ENCODE data around the gene SYT3.

The SYT3 gene

GRCh38 chr19:50654882-50655281, 15.2 kb upstream of the SYT3 start:
- TF ChIP-seq, protein P1, sequence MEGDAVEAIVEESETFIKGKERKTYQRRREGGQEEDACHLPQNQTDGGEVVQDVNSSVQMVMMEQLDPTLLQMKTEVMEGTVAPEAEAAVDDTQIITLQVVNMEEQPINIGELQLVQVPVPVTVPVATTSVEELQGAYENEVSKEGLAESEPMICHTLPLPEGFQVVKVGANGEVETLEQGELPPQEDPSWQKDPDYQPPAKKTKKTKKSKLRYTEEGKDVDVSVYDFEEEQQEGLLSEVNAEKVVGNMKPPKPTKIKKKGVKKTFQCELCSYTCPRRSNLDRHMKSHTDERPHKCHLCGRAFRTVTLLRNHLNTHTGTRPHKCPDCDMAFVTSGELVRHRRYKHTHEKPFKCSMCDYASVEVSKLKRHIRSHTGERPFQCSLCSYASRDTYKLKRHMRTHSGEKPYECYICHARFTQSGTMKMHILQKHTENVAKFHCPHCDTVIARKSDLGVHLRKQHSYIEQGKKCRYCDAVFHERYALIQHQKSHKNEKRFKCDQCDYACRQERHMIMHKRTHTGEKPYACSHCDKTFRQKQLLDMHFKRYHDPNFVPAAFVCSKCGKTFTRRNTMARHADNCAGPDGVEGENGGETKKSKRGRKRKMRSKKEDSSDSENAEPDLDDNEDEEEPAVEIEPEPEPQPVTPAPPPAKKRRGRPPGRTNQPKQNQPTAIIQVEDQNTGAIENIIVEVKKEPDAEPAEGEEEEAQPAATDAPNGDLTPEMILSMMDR (IDR thresholded peaks at IDR 0.05; ENCODE audit: borderline replicate concordance, insufficient read depth, low read depth, low read length) = no peak
- no peak overlapping the region for H3K4me3 ChIP-seq (ENCODE audit: low read depth, low read length)

DNA sequence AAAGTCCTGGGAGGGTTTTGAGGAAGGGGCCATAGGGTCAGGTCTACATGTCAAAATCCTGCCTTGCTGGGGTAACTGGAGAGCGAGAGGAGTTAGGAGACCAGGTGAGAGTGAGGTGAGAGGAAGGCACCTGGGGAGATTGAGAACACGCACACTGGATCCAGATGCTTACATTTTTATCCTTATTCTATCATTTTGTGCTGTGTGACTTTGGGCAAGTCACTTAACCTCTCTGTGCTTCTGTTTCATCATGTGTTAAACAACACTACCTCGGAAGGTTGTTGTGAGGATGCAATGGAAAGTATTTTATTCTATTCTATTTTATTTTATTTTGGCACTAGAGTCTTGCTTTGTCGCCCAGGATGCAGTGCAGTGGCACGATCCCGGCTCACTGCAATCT, 13.0 kb upstream of the SYT3 start:
- H3K4me3 ChIP-seq (ENCODE audit: low read depth, low read length) = no peak overlapping the region
- TF ChIP-seq, protein P1 (IDR thresholded peaks at IDR 0.05; ENCODE audit: borderline replicate concordance, insufficient read depth, low read depth, low read length) = no peak

GRCh38 chr19:50651174-50651573, 11.5 kb upstream of the SYT3 start:
- no peak overlapping the region for H3K4me3 ChIP-seq (ENCODE audit: low read depth, low read length)
- TF ChIP-seq, protein P1 (IDR thresholded peaks at IDR 0.05; ENCODE audit: borderline replicate concordance, insufficient read depth, low read depth, low read length) = no peak

DNA sequence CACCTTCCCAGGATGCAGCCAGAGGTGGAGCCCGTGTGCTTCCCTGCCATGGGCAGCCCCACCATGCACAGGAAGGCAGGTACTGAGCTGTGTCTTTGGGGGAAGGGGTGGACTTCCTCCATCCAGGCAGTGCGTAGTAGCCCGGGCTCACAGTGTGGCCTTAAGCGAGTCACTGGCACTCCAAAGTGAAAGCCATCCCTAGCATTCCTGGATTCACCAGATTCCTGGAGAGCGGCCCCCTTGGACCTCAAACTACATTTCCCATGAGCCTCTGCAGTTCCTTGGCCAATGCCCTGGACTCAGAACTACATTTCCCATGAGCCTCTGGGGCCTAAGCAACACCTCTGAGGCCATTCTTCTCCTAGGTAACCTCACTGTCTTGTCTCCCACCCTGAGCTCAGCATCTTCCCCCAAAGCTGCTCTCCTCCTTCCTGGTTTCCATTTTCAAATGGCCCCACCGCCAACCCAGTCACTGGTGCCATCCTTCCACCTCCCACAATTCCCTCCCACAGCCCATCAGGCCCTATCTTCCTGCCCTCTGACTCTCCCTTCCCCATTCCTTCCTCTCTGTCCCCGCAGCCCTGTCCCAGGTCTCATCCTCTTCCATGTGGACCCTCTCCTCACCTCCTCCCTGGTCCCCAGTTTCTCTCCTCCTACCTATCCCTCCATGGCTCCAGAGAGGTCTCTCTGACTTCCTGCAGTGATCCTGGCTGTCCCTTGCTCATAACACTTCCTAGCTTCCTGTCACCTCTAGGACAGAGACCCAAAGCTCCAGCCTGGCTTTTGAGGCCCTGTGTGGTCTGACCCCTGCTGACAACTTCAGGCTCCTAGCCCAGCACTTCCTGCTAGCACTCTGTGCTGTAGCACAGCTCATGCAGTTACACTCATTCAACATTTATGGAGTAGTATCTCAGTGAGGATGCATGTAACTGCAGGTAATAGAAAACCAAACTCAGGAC, 10.0 kb upstream of the SYT3 start, which contains the start of gene C19orf81:
TSS of gene C19orf81 (plus strand) at position 13 of the 959 bp plus-strand sequence. CDS start at position 13, 0 bp downstream.
- H3K4me3 ChIP-seq (ENCODE audit: low read depth, low read length) = no peak within 1 kb of the TSS
- TF ChIP-seq, protein P1 (IDR thresholded peaks at IDR 0.05; ENCODE audit: borderline replicate concordance, insufficient read depth, low read depth, low read length) = no peak

GRCh38 chr19:50648659-50649058, 9.0 kb upstream of the SYT3 start:
- H3K4me3 ChIP-seq (ENCODE audit: low read depth, low read length) = no peak overlapping the region
- TF ChIP-seq, protein P1 (IDR thresholded peaks at IDR 0.05; ENCODE audit: borderline replicate concordance, insufficient read depth, low read depth, low read length) = no peak

- TF ChIP-seq, protein P1 (IDR thresholded peaks at IDR 0.05; ENCODE audit: borderline replicate concordance, insufficient read depth, low read depth, low read length) = no peak
- H3K4me3 ChIP-seq (ENCODE audit: low read depth, low read length) = no peak overlapping the region
Measured at GRCh38 chr19:50647879-50648615, 8.4 kb upstream of the SYT3 start.
